SK-MEL-5 (cell line): ENCODE measurements around the gene GRK6. TPM values are rescaled to one million over a fixed set of nuclear protein-coding genes. Genes with fewer than 3 reads are reported as not detected.
A peak's percentile ranks its signal among the peaks of the same experiment; 100 is the strongest.

Experiments
- DNase-seq: peaks from one replicate; pipeline ENCODE4 v3.0.0-alpha.2; 2016; ENCODE audit warnings: low read depth, low spot score
- in situ Hi-C: cut with HindIII; loops from 2 replicates; pipeline ENCODE4 v1.10.0; 2016; ENCODE audit warnings: low sequenced_read_pairs, high pct_unique_total_duplicates, low pct_unique_long_range_greater_than_20kb
- polyA plus RNA-seq, 2 experiments: library from polyadenylated mRNA; depleted of rRNA; stranded (reverse); fragments of >200 nt; gene quantifications; 2 replicates each; pipeline ENCODE4 v1.2.3, GENCODE V29; 2015
- total RNA-seq: library from RNA; depleted of rRNA; stranded (reverse); fragments of >200 nt; shearing (Covaris generic); gene quantifications from 2 replicates; pipeline ENCODE4 v1.2.3, GENCODE V29; 2014; rRNA removed

GRK6 gene
- 18.9 and 19.4 TPM in 2 replicates for total RNA-seq
- 29.6 and 35.1 TPM in 2 replicates for polyA plus RNA-seq (2015; cell fraction: cytosol; rRNA removed)
- 16.4 and 25.6 TPM in 2 replicates for polyA plus RNA-seq (2015; cell fraction: nucleus; rRNA removed)

DNA sequence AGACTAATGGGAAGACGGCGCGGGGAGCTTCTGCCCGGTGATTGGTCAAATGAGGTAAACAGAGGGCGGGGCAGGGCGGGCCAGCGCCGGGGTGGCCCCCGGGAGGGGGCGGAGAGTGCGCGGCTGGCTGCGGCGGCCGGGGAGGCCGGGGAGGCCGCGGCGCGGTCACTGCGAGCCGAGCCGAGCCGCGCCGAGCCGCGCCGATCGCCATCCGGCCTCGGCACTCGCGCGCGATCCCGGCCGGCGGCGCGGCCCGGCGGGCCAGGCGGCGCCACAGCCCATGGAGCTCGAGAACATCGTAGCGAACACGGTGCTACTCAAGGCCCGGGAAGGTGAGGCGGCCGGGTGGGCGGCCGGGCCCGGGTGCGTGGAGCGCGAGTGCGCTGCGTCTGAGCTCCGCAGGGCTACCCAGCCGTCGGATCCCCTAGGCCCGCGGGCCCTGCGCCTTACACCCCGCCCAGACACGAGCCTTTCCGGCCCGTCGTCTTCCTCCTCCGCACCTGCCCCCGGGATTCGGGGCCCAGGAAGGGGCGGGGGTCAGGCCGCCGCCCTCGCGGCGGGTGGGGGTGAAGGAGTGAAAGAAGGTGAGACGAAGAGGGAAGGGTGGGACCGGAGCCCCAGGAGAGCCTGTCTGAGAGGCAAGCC, at the start of gene GRK6:
TSS of gene GRK6 (plus strand) at position 111 of the 645 bp plus-strand sequence. CDS start at position 281, 170 bp downstream.
- in situ Hi-C loops, result no loop called here
- DNase-seq, result no peak

DNA sequence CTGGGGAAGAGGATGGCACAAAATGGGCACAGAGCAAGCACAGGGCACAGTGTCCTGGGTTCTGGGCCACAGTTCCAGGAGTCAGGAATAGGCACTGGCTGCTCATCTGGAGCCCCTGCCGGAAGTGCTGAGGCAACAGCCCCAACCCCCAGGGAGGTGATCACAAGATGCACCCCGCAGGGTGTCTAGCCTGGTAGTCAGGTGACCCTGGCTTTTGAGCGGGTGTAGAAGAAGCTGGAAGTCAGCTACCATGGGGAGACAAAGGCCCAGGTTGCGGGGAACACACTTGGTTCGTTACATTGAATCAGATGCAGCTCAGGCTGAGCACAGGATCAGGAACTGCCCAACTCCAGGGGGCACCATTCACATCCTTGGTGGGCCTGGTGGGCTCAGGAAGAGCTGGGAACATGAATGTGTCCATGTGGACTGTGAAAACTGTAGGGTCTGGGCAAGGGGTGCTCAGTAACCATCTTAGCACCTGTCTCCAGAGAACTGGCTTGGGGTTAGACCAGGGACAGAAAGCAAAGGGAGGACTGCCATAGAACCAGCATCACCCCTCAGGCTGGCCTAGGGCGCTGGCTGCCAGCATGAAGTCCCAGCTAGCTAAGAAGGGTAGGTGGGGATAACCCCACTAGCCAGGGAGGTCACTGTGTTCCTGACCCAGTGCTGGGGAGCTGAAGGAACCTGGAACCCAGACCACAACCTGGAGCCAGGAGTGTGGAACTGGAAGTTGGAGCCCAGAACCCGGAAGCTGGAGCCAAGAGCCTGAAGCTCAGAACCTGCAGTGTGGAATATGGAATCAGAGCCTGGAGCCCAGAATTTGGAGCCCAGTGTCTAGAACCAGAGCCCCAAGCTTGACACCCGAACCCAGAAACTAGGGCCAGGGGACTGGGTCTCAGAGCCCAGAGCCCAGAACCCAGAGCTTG, 48.4 kb upstream of the GRK6 start:
- no peak for DNase-seq
- in situ Hi-C loops, result no loop called here

DNA sequence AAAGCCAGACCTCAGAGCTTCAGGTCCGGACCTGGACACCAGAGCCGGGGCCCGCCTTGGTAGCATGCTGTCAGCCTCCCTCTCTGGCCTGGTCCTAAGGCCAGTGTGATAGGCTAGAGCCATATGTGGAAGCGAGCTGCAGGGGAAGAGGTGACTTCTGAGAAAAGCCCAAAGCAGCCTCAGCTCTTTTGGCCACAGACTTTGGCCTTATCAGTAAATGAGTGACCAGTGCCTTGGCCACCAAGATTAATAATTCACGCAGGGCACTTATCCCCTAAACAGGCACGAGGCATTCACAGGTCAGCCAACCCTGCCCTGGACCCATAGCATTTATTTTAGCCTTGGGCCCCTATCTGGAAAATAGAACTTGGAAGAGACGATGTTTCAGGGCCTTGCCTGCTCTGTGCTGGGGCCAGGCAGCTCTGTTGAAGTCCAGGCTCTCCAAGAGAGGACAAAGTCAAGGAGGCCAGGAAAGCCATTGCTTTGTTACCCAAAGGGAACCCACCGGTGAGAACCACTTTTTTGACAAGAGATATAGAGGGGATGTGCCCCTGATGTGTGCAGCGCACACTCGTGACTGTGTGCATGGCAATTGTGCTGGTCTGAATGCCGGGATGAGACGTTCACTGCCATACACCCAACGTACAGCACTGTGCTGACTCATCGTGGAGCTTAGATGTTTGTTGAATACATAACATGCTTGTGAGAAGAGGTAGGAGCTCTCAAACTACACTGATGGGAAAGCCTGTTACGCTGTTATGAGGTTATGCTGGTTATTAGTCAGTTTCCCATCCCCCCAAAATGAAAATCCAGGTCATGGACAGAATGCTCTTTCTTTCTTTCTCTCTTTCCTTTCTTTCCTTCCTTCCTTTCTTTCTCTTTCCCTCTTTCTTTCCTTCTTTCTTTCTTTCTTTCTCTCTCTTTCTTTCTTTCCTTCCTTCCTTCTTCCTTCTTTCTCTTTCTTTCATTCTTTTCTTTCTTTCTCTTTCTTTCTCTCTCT, 47.3 kb upstream of the GRK6 start:
- in situ Hi-C loops, result no loop called here
- DNase-seq, result no peak

DNA sequence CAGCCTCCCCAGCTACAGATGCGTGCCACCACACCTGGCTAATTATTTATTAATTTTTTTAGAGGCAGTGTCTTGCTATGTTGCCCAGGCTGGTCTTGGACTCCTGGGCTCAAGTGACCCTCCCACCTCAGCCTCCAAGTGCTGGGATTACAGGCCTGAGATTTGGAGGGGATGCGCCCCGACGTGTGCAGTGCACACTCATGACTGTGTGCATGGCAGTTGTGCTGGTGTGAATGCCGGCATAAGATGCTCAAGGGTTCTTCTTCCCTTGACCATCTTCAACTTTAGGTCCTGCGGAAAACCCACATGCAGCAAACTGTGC, 45.7 kb upstream of the GRK6 start:
- DNase-seq, result no peak
- in situ Hi-C loops, result no loop called here

DNA sequence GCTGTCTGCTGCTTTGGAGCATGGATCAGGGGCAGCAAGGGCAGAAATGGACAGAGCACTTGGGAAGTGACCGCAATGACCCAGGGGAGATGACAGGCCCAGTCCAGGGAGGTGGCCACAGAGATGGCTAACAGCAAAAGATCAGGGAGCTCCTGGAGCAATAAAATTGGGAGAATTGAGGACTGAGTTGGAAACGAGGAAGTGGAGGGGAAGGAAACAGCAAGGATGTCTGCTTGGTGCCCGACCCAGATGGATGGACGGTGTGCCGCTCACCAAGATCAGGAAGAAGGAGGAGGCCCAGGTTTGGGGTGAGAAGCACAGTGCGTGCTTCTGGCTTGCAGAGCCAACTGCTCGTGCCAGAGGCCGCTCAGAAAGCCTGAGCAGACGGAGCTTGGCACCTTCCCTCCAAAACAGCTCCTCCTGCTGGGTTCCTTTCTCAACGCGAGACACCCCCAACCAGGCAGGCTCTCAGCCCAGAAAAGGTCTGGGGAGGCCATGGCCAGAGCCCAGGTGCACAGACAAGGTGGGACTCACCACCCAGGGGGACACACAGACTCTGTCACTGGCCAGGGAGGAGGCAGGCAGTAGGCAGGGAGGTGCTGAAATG, 44.0 kb upstream of the GRK6 start:
- in situ Hi-C loops, result no loop called here
- no peak for DNase-seq

DNA sequence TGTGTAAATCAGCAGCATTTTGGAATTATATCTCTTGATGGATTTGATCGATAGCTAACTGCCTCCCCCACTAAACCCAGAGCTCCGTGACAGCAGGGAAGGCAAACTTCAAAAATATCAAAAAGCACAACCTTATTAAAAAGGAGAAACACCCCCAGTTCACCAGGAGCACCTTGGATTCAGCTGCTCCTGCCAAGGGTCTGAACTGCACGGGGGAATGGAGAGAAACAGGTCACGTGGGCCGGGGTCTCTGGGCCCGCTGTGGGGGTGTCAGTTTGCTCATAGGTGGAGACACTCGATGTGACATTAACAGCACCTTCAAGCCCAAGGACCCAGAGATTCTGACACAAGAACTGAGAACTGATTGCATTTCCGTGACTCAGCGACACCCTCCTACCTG, 43.3 kb upstream of the GRK6 start:
- in situ Hi-C loops, result no loop called here
- no peak for DNase-seq

DNA sequence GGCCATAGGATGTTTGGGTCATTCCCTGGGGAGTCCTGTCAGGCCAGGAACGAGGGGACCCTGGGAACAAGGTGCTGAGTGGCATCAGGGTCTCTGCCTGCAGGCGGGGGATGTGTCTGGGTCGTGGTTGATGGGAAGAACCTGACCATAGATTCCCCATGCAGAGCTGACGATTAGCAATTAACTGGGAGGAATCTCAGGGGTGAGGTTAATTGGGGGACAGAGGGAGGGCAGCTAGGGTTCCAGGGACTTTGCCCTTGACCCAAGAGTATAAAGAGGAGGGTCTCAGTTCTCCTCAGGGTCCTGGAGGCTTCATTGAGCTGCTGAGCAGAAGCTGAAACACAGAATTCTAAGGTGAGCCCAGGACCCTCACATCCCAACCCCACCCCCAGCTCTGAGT, 42.3 kb upstream of the GRK6 start, which contains the start of gene SLC34A1:
TSS of gene SLC34A1 (plus strand) at position 301 of the 400 bp plus-strand sequence. CDS start 1,308 bp downstream, outside the sequence.
- in situ Hi-C loops, result no loop called here
- no peak for DNase-seq

DNA sequence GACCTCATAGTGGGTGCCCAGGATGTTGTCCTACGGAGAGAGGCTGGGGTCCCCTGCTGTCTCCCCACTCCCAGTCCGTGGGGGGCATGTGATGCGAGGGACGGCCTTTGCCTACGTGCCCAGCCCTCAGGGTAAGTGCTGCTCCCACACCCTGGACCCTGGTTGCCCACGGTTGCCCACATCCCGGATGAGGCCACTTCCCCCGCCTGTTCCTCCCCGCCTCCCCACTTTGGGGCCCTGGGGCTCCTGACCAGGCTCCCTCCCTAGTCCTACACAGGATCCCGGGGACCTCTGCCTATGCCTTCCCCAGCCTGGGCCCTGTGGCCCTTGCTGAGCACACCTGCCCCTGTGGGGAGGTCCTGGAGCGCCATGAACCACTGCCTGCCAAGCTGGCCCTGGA, 40.8 kb upstream of the GRK6 start:
- in situ Hi-C loops, result no loop called here
- DNase-seq, result no peak

DNA sequence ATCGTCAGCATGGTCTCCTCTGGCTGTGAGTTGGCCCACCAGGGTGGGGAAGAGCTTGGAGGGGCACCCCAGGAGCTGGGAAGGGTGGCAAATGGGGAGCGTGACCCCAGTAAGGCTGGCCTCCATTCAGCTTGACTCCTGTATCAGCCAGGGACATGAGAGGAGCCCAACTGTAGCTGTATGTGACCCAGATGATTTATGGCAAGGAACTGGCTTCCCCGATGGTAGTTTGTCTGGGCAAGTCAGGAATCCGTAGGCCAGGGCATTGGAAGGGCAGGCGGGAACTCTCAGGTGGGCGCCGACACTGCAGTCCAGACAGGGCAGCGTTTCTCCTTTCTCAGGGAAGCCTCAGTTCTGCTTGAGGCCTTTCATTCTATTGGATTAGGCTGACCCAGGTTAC, 39.9 kb upstream of the GRK6 start:
- no peak for DNase-seq
- in situ Hi-C loops, result no loop called here

DNA sequence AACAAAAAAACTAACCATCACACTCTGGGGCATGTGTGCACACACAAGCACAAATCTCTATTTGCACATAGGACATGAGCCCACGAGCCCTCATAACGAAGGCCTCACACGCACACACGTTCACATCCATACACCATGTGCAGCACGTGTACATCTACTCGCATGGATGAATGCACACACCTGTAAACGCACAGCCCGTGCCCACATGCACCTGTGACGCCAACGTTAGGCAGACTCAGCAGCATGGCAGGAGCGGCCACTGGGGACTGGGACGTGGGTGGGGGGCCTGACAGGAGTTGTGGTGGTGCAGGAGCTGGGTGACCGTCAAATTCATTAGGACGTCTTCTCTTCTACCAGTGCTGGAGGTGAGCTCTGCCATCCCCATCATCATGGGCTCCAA, 39.1 kb upstream of the GRK6 start:
- no peak for DNase-seq
- in situ Hi-C loops, result no loop called here

DNA sequence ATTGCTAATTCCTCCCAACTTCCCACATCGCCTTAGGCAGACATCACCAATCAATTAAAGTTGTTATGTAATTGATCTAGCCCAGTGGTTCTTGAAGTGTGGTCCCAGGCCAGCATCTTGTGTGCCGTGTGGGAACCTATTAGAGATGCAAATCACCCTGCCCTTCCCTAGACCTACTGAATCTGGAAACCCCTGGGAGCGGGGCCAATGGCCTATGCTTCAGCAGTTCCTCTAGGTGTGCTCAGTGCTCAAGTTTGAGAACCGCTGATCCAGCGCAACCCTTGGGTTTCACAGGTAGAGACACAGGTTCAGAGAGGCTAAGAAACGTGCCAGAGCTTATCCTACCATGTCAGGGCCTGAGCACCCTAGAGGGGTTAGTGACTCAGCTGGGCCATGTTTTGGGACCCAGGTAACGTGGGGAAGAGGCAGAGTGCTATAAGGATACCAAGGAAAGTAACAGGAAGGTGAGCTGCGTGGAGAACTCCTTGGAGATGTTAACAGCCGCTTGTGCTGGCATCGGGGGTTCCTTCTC, 37.9 kb upstream of the GRK6 start:
- no peak for DNase-seq
- in situ Hi-C loops, result no loop called here

DNA sequence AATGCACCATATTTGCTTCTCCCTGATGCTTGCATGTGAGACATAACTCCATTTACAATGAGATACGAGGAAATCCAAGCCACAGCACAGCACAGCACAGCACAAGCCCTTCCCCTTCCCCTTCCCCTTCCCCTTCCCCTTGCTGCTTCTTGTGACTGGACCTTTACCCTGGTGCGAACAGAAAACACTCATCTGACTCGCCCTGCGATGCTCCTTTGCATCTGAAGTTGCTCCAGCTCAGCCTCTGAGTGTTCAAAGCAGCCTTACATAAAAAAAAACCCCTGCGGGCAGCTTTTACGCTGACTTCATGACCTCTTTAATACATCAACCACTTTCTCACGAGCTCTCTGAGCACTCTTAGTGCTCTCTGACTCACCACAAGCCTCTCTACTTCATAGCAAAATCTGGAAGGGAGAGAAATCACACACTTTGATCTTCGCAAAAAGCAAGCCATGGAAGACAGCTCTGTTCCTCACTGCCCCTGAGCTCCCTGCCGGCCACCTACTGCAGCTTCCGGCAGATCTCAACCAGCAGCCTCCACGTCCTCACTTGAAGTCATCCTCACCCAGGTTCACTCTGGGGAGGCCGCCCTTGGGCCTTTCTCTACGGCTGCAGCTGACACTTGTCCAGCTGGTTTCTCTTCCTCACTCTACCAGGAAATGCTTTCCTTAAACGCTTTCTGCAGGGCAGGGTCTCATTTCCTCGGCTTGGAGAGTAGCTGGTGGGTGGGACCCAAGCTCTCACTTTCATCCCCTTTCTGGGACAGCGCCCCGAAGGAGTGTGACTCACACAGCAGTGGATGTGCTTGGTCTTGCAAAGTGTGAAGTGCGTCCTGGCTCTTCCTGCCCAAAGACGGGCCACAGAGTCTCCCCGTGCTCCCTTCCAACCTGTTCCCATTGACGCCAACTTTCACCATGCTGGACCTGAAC, 37.0 kb upstream of the GRK6 start:
- DNase-seq, result peak; percentile 79
- in situ Hi-C loops, result no loop called here

DNA sequence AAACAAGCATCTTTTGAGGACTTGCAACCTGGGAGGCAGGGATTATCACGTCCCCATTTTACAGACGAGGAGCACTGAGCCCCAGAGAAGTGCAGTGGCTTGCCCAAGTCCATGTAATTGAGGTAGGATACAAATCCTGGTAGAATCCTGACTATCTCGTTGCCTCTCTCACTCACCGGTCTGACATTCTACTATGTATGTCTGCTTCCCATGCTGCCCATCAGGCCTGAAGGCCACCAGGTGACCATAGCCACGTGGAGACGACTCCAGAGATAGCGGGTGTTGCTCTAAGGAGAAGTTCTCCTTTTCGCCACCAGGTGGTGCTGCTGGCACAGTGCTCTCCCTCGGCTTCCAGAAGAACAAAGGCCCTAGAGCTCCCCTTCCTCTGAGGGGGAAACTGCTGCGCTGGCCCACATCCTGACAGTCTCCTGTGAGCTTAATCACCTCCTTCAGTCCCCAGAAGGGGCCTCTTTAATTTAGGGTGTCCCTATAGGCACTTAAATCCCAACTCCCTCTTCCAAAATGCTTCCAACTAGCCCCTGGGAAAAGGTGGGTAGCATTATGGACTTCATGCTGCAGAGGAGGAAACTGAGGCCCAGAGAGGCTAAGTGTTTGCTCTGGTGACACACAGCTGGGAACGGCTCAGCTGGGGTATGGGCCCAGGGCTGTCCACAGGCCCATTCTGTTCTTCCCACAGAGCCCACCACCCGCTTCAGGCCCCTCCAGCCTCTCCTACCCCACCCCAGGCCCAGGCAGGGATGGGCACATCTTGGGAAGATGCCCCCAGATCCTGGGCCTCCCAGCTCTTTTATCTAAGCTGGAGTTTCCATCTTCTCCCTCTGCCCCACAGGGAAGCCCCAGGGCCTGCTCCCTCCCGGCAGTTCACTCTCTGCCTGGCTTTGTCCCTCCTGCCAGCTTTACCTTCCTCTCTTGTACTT, 35.8 kb upstream of the GRK6 start:
- in situ Hi-C loops, result no loop called here

DNA sequence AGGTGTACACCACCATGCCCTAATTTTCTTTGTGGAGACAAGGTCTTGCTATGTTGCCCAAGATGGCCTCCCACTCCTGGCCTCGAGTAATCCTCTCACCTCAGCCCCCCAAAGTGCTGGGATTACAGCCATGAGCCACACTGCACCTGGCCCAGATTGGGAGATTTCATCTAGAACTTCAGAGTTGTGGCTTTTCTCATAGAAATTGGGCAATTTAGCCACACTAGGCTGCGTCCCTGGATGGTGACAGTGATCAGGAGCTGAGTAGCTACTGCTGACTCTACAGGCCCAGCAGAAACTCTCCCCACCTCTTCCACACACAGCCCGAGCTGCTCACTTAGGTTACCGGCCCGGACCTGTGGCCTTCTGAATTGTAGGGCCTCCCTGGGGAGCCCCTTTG, 33.7 kb upstream of the GRK6 start:
- in situ Hi-C loops, result no loop called here
- no peak for DNase-seq

More for the DNA sequence above, 35.8 kb upstream of the GRK6 start:
- peak; percentile 89 for DNase-seq

DNA sequence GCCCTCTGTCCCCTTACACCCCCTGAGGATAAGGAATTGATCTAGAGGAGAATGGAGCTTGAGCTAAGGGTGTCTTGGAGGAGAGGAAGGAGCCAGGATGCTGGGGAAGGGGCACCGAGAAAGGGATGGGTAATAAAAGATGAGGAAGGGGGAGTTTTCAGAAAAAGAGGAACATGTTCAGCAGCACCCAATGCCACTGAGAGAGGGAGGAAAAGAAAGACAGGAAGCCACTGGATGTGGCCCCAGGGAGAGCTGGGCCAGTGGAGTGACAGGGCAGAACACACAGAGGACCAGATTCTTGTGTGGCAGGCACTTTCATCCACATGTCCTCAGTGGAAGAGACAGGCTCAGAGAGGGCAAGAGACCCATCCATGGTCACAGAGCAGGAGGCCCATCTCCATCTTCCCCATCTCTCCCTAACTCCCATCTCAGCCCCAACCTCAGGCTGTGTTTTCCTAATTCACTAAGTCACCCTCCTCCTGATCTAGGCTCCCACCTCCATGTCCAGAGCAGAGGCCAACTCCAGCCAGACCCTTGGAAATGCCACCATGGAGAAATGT, 33.2 kb upstream of the GRK6 start:
- in situ Hi-C loops, result no loop called here

More for the DNA sequence above, 33.2 kb upstream of the GRK6 start:
- DNase-seq, result no peak
